ENCODE data around the gene IGSF9.

GRCh38 chr1:159958719-159959380, 13.4 kb upstream of the IGSF9 start:
- TF ChIP-seq SP1 (IDR thresholded peaks at IDR 0.05) (no peak), TARDBP (IDR thresholded peaks at IDR 0.05) (no peak), PKNOX1 (IDR thresholded peaks at IDR 0.05) (no peak), FOXA1 (IDR thresholded peaks at IDR 0.05) (no peak), FOXM1 (IDR thresholded peaks at IDR 0.05; ENCODE audit: borderline replicate concordance) (no peak)
